ENCODE results near the gene RIMBP2.

Gene RIMBP2

DNA sequence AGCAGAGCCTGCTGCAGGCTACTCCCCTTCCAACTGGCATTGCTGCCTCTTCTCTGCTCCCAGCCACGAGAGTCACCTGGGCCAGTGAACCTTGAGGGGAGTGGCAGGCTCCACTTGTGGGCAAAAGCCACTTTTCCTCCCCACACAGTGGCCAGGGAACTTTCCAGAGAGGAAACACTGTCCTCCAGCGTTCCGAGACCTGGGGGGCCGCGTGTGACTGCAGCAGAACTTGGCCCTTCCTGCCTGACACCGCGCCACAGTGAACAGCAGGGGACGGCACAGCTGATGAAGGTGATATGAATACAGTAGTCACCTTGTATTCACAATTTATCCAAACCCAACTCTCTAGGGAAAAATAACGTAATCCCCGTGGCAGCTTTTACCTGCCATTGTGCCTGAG, 263.6 kb downstream of the RIMBP2 start:
- no peak overlapping the region for H3K4me3 ChIP-seq (ENCODE audit: extremely low read depth, insufficient read depth, low read length, poor library complexity, severe bottlenecking)
- no peaks in the 10 kb centered on the region for H3K9me3 ChIP-seq (ENCODE audit: control insufficient read depth, low read length)
- 98% methylated on average over 7 to 10 of the region's 10 CpGs for WGBS, 2 experiments (ENCODE audit: insufficient coverage in 2 of 2)
- no peaks in the 10 kb centered on the region for H3K4me1 ChIP-seq (ENCODE audit: control insufficient read depth, insufficient read depth, low read length, poor library complexity, severe bottlenecking)
- H3K27ac ChIP-seq (ENCODE audit: low read depth, low read length, severe bottlenecking), result no peak overlapping the region
- H3K36me3 ChIP-seq (ENCODE audit: control insufficient read depth, insufficient read depth, low read length), result no peaks in the 10 kb centered on the region

DNA sequence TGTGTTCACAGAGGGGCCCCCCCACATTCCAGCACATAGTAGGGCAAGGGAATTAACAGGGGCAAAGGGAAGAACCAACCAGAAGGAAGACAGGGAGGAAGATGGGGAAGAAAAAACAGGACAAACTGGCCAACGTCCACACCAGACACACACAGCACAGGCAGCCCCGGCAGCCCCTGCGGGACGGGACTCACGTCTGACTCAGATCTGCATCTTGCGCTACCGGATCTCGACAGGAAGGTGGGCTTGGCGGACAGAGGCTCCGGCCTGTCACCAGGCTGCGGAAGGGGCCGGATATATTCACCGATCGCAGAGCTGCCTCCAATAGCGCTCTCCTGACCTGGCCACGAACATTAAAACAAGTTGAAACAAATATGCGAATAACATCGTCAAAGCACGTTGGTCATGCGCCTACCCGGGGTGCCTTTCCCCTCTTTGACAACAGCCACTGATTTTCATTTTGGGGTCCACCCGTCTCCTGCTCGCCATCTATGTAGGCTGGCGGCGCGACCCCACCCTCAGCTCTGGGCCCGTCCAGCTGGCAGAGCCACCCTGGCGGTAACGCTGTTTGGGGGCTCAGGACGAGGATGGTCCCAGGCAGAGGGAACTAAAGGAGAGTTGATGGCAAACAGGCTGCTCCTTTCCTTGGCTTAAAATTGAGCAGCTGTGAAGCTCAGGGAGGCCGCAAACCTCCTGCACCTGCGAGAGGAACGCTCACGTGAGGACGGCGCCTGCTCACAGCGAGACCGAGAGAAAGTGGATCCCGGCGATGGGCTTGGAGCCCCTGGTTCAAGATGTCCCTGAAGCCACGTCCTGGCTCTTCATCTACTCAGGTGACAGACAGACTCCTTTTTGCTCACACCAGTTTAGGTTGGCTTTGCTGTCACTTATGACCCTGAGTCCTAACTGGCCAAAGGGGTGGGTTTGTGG, 264.8 kb downstream of the RIMBP2 start:
- WGBS, 2 experiments (ENCODE audit: insufficient coverage in 2 of 2), result 93 to 96% methylated on average over 37 to 40 of the region's 41 CpGs
- Histone ChIP-seq H3K4me3 (ENCODE audit: extremely low read depth, insufficient read depth, low read length, poor library complexity, severe bottlenecking) (no peak overlapping the region), H3K9me3 (ENCODE audit: control insufficient read depth, low read length) (no peaks in the 10 kb centered on the region), H3K4me1 (ENCODE audit: control insufficient read depth, insufficient read depth, low read length, poor library complexity, severe bottlenecking) (no peaks in the 10 kb centered on the region), H3K36me3 (ENCODE audit: control insufficient read depth, insufficient read depth, low read length) (no peaks in the 10 kb centered on the region), H3K27ac (ENCODE audit: low read depth, low read length, severe bottlenecking) (no peak overlapping the region)

DNA sequence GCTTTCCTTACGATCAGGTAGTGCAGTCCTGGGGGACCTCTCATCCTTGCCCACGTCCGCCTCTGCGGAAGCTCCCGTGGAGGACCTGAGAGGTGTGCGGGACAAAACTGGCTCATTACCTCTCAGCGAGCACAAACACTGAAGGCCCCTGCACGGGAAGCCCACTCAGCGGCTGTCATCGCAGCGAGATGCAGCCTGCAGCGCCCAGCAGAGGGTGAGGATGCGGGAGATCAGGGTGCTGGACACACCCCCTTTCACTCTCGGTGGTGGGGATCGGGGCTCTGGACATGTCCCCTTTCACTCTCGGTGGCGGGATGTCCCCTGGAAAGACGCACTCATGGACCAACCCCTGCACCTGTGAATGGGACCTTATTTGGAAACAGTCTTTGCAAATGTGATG, 266.8 kb downstream of the RIMBP2 start:
- H3K27ac ChIP-seq (ENCODE audit: low read depth, low read length, severe bottlenecking), result no peak overlapping the region
- H3K36me3 ChIP-seq (ENCODE audit: control insufficient read depth, insufficient read depth, low read length), result no peaks in the 10 kb centered on the region
- no peaks in the 10 kb centered on the region for H3K9me3 ChIP-seq (ENCODE audit: control insufficient read depth, low read length)
- no peak overlapping the region for H3K4me3 ChIP-seq (ENCODE audit: extremely low read depth, insufficient read depth, low read length, poor library complexity, severe bottlenecking)
- H3K4me1 ChIP-seq (ENCODE audit: control insufficient read depth, insufficient read depth, low read length, poor library complexity, severe bottlenecking), result no peaks in the 10 kb centered on the region
- 85 to 87% methylated on average over 14 to 18 of the region's 18 CpGs for WGBS, 2 experiments (ENCODE audit: insufficient coverage in 2 of 2)

DNA sequence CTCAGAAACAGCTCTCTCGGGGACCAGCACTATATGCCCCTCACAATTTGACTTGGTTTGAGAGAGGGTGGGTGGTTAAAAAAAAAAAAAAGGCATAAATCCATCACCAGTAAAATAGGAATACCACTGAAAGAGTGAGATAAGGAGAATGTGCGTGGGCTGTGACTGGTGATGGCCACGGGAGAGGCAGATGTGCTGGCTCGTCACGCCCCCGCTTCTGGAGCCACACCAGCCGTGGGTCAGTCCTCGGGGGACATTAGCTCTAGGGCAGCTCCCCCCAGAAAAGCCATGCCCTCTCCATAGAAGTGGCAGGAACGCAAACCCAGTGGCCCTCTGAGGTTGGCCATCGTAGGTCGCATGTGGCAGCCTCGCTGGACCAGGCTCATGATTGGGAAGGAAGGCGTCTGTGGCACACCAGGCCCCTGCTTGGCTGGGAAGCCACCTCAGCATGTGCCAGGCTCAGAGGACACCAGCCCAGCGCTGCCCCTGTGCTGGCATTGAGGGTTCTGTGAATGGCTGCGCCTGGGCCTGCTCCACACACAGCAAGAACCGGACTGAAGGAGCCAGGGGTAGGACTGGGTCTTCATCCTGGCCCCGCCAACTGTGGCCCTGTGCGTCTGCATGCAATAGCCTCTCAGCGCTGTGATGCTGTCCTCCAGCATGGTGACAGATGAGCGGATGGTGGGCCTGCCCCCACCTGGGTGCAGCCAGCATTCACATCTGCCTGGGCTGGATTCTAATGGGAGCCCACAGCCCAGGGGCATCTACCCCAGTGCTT, 267.9 kb downstream of the RIMBP2 start:
- Histone ChIP-seq H3K27ac (ENCODE audit: low read depth, low read length, severe bottlenecking) (no peak overlapping the region), H3K4me1 (ENCODE audit: control insufficient read depth, insufficient read depth, low read length, poor library complexity, severe bottlenecking) (no peaks in the 10 kb centered on the region), H3K36me3 (ENCODE audit: control insufficient read depth, insufficient read depth, low read length) (no peaks in the 10 kb centered on the region), H3K4me3 (ENCODE audit: extremely low read depth, insufficient read depth, low read length, poor library complexity, severe bottlenecking) (no peak overlapping the region), H3K9me3 (ENCODE audit: control insufficient read depth, low read length) (no peaks in the 10 kb centered on the region)
- 86 to 95% methylated on average over 13 to 19 of the region's 20 CpGs for WGBS, 2 experiments (ENCODE audit: insufficient coverage in 2 of 2)

DNA sequence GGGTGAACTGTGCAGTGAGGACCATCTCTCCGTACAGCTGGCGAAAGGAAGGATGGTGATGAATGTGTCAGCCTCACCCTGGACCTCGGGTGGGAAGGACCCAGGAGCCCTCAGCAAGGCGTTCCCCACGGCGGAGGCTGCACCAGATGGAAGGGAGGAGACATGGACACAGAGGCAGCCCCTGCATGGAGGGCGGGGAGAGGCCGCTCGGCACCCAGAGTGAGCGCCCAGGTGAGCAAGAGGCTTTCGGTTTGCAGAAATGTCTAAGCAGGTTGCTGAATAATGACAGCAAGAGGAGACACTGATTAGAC, 268.5 kb downstream of the RIMBP2 start:
- WGBS, 2 experiments (ENCODE audit: insufficient coverage in 2 of 2), result 86 to 94% methylated on average over 6 to 10 of the region's 11 CpGs
- Histone ChIP-seq H3K9me3 (ENCODE audit: control insufficient read depth, low read length) (no peaks in the 10 kb centered on the region), H3K27ac (ENCODE audit: low read depth, low read length, severe bottlenecking) (no peak overlapping the region), H3K4me3 (ENCODE audit: extremely low read depth, insufficient read depth, low read length, poor library complexity, severe bottlenecking) (no peak overlapping the region), H3K36me3 (ENCODE audit: control insufficient read depth, insufficient read depth, low read length) (no peaks in the 10 kb centered on the region), H3K4me1 (ENCODE audit: control insufficient read depth, insufficient read depth, low read length, poor library complexity, severe bottlenecking) (no peaks in the 10 kb centered on the region)

DNA sequence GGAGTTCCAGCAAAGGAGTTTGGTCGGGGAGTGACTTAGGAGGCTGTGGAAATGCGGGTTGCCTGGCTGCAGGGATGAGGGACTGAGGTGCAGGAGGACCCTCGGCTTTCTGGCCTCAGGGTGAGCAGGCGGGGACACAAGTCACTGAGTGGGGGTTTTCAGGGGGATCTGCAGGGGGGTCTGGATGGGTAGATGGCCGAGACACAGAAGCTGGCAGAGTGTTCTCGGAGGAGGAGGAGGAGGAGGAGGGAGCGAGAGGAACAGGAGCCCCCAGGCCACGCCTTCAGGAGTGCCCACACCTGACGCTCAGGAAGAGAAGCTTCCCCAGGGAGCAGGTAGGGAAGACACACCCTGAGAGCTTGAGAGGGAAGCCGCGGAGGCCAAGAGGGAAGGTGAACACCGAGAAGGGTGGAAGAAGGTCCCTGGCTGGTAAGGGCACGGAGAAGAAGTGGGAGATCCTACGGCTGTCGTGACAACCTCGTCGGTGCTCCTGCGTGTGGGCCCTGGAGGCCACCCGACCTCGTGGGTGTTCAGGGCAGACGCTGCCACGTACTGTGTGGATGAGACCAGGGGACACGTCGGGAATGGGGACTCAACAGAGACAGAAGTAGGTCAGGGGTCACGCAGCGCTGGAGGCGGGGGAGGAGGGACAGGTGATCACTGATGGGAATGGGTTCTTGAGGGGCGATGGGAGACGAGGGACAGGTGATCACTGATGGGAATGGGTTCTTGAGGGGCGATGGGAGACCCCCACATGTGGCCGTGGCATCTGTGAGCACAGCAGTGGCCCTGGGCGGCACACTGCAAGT, 269.0 kb downstream of the RIMBP2 start:
- Histone ChIP-seq H3K4me3 (ENCODE audit: extremely low read depth, insufficient read depth, low read length, poor library complexity, severe bottlenecking) (no peak overlapping the region), H3K4me1 (ENCODE audit: control insufficient read depth, insufficient read depth, low read length, poor library complexity, severe bottlenecking) (no peaks in the 10 kb centered on the region), H3K9me3 (ENCODE audit: control insufficient read depth, low read length) (no peaks in the 10 kb centered on the region), H3K36me3 (ENCODE audit: control insufficient read depth, insufficient read depth, low read length) (no peaks in the 10 kb centered on the region), H3K27ac (ENCODE audit: low read depth, low read length, severe bottlenecking) (no peak overlapping the region)
- 86 to 88% methylated on average over 31 of the region's 32 CpGs for WGBS, 2 experiments (ENCODE audit: insufficient coverage in 2 of 2)

DNA sequence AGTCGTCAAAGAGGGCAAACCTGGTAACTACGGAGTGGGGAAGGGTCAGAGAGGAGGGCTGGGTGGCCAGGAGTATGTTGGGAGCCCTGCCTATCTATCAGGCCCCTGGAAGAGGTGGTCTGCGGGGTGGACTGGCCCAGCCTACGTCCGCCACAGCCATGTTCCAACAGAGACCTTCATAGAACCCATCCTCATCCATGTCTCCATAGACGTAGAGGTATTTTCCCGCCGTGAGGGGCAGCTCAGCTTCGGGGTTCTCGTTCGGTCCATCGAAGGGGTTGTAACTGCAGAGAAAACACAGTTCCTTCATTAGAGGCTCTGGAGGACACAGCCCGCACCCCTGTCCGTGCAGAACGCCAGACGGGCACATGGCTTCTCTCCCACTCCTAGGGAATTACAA, 271.1 kb downstream of the RIMBP2 start:
- Histone ChIP-seq H3K9me3 (ENCODE audit: control insufficient read depth, low read length) (no peaks in the 10 kb centered on the region), H3K4me3 (ENCODE audit: extremely low read depth, insufficient read depth, low read length, poor library complexity, severe bottlenecking) (no peak overlapping the region), H3K4me1 (ENCODE audit: control insufficient read depth, insufficient read depth, low read length, poor library complexity, severe bottlenecking) (no peaks in the 10 kb centered on the region), H3K36me3 (ENCODE audit: control insufficient read depth, insufficient read depth, low read length) (no peaks in the 10 kb centered on the region), H3K27ac (ENCODE audit: low read depth, low read length, severe bottlenecking) (no peak overlapping the region)
- 83 to 97% methylated on average over 11 to 14 of the region's 16 CpGs for WGBS, 2 experiments (ENCODE audit: insufficient coverage in 2 of 2)

DNA sequence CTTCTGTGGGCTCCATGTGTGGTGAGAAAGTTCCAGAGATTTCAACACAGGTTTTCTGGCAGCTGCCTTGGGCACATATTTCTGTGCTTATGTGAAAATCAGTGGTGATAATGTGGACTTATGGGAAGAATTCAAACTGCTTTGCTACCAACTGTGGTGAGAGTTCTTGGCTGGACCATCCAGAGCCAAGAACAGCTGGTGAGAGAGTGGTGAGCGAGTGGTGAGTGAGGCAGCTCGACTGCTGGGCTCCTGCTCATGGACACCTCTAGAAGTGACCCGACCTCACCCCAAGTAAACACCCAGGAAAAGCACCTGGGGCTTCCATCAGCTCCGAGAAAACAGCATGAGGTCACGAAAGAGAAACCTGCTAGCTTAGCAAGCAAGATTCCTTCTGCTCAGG, 272.0 kb downstream of the RIMBP2 start:
- no peak overlapping the region for H3K4me3 ChIP-seq (ENCODE audit: extremely low read depth, insufficient read depth, low read length, poor library complexity, severe bottlenecking)
- no peak overlapping the region for H3K27ac ChIP-seq (ENCODE audit: low read depth, low read length, severe bottlenecking)
- 67 to 72% methylated on average over 2 to 4 of the region's 5 CpGs for WGBS, 2 experiments (ENCODE audit: insufficient coverage in 2 of 2)
- no peaks in the 10 kb centered on the region for H3K9me3 ChIP-seq (ENCODE audit: control insufficient read depth, low read length)
- H3K4me1 ChIP-seq (ENCODE audit: control insufficient read depth, insufficient read depth, low read length, poor library complexity, severe bottlenecking), result no peaks in the 10 kb centered on the region
- H3K36me3 ChIP-seq (ENCODE audit: control insufficient read depth, insufficient read depth, low read length), result no peaks in the 10 kb centered on the region

DNA sequence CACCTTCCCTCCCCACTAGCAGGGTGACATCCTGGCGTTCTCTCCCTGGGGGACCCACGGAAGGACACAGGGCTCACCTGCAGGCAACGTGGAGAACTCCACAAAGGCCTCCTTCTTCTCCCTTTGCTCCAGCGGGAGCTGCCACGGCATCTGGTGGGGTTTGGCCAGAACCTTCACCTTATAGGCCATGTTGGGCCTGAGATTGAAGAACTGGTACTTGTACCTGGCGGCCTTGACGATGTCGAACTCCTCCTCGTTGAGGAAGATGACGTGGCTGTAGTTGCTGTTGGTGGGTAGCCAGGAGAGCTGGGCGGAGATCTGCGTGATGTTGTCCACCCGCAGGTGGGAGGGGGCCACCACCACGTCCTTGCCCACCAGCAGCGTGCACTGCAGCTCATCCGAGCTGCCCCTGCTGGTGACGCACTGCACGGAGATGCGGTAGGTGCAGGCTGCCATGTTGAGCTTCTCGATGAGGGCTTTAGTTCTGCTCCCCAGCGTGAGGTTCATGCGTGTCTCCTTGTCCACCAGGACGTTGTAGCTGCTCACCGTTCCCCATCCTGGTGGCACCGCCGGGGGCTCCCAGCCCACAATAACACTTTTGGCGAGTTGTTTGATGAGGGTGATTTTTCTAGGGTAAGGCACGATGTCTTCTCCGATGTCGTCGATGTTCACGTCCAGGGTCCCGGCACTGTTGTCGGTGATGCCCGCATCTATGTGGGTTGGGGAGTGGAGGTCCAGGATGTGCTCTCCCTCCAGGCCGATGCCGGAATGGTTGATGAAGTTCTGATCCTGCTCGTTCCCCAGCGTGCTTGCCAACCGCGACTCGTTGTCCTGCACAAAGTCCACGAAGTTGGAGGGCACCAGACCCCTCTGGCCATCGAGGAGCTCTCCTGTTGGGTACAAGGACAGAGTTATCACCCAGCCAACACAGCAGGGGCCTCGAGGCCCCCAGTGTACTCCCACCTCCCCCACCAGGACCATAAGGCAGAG, 274.0 kb downstream of the RIMBP2 start:
- Histone ChIP-seq H3K36me3 (ENCODE audit: control insufficient read depth, insufficient read depth, low read length) (no peaks in the 10 kb centered on the region), H3K9me3 (ENCODE audit: control insufficient read depth, low read length) (no peaks in the 10 kb centered on the region), H3K27ac (ENCODE audit: low read depth, low read length, severe bottlenecking) (no peak overlapping the region), H3K4me1 (ENCODE audit: control insufficient read depth, insufficient read depth, low read length, poor library complexity, severe bottlenecking) (no peaks in the 10 kb centered on the region), H3K4me3 (ENCODE audit: extremely low read depth, insufficient read depth, low read length, poor library complexity, severe bottlenecking) (no peak overlapping the region)
- WGBS, 2 experiments (ENCODE audit: insufficient coverage in 2 of 2), result 91 to 94% methylated on average over 36 to 44 of the region's 45 CpGs
